ENCODE results near the gene NRN1.

- no peak for TF ChIP-seq POLR2A (IDR thresholded peaks at IDR 0.05; ENCODE audit: low read depth, low read length)
- no peak for TF ChIP-seq POLR2AphosphoS5 (IDR thresholded peaks at IDR 0.05; ENCODE audit: low read depth, low read length)
- no peak for TF ChIP-seq TAF1 (IDR thresholded peaks at IDR 0.05; ENCODE audit: borderline replicate concordance, low read depth, low read length)
Observed at GRCh38 chr6:6005051-6006005, 1.4 kb downstream of the NRN1 start.

Measured in GM12892 (cell line).